HG02943 (cell line): ENCODE measurements around the gene NCAPG2.
"Not testable (repeated sequence)": the region's sequence is repeated elsewhere in the genome, so short reads cannot be mapped to it uniquely, and the experiment has no call there.

ENCODE experiments used
- ATAC-seq: cut with Tn5 transposase; IDR thresholded peaks from one replicate; pipeline ENCODE4 v1.9.1; 2021; ENCODE audit warnings: mild to moderate bottlenecking, low read depth, moderate library complexity; ENCODE audit not compliant: unreplicated experiment

Gene NCAPG2

GRCh38 chr7:158710651-158711102, 6.1 kb upstream of the NCAPG2 start:
- no peak for ATAC-seq

- no peak for ATAC-seq
Measured at GRCh38 chr7:158707610-158708009, 3.0 kb upstream of the NCAPG2 start.

GRCh38 chr7:158706710-158707590, 2.3 kb upstream of the NCAPG2 start:
- no peak for ATAC-seq

- no peak for ATAC-seq
Measured at GRCh38 chr7:158706273-158706704, 1.7 kb upstream of the NCAPG2 start.

- peak; percentile 10 for ATAC-seq
Measured at GRCh38 chr7:158705234-158705850, 738 bp upstream of the NCAPG2 start.

- not testable (repeated sequence) for ATAC-seq
Measured at GRCh38 chr7:158703679-158704523, 703 bp downstream of the NCAPG2 start.

- no peak for ATAC-seq
Measured at GRCh38 chr7:158702944-158703343, 1.7 kb downstream of the NCAPG2 start.

GRCh38 chr7:158702196-158702595, 2.4 kb downstream of the NCAPG2 start:
- ATAC-seq, result no peak

GRCh38 chr7:158700008-158700407, 4.6 kb downstream of the NCAPG2 start:
- no peak for ATAC-seq

GRCh38 chr7:158699341-158699740, 5.3 kb downstream of the NCAPG2 start:
- ATAC-seq, result no peak

- ATAC-seq, result no peak
Measured at GRCh38 chr7:158698657-158699195, 5.9 kb downstream of the NCAPG2 start.

GRCh38 chr7:158697597-158697996, 7.0 kb downstream of the NCAPG2 start:
- ATAC-seq, result not testable (repeated sequence)

GRCh38 chr7:158695726-158696452, 8.7 kb downstream of the NCAPG2 start:
- ATAC-seq, result no peak

- ATAC-seq, result no peak
Measured at GRCh38 chr7:158695056-158695455, 9.5 kb downstream of the NCAPG2 start.

GRCh38 chr7:158694650-158695049, 10.0 kb downstream of the NCAPG2 start:
- no peak for ATAC-seq

GRCh38 chr7:158689488-158689887, 15.1 kb downstream of the NCAPG2 start:
- no peak for ATAC-seq

GRCh38 chr7:158687406-158687805, 17.2 kb downstream of the NCAPG2 start:
- no peak for ATAC-seq

GRCh38 chr7:158685693-158686092, 18.9 kb downstream of the NCAPG2 start:
- ATAC-seq, result no peak

- no peak for ATAC-seq
Measured at GRCh38 chr7:158684329-158684728, 20.3 kb downstream of the NCAPG2 start.

- no peak for ATAC-seq
Measured at GRCh38 chr7:158683541-158683940, 21.1 kb downstream of the NCAPG2 start.
